GM23248 (cell line): ENCODE data around the gene SMURF2. TPM values are rescaled to one million over a fixed set of nuclear protein-coding genes. Genes with fewer than 3 reads are reported as not detected.
A peak's percentile ranks its signal among the peaks of the same experiment; 100 is the strongest.
"Not testable (repeated sequence)": the region's sequence is repeated elsewhere in the genome, so short reads cannot be mapped to it uniquely, and the experiment has no call there.

Experiments
- DNase-seq: peaks from one replicate; pipeline ENCODE4 v3.0.0-alpha.2; 2015
- H2AFZ ChIP-seq: fragments of 200-600 bp; sonication (generic); 2 replicates; pipeline ENCODE4 v1.6.1; 2016; ENCODE audit warnings: antibody characterized with exemption
- H3F3A ChIP-seq: fragments of 200-600 bp; sonication (generic); 2 replicates; pipeline ENCODE4 v1.6.1; 2016; ENCODE audit warnings: mild to moderate bottlenecking, antibody characterized with exemption, mixed run types; ENCODE audit not compliant: insufficient read depth
- H3K27ac ChIP-seq: fragments of 200-600 bp; sonication (generic); 2 replicates; pipeline ENCODE4 v1.5.1; 2016; ENCODE audit warnings: mild to moderate bottlenecking
- H3K27me3 ChIP-seq: fragments of 200-600 bp; sonication (generic); replicated peaks from 2 replicates; pipeline ENCODE4 v1.6.1; 2016; ENCODE audit warnings: mild to moderate bottlenecking; ENCODE audit not compliant: insufficient read depth
- H3K36me3 ChIP-seq: fragments of 200-600 bp; sonication (generic); 2 replicates; pipeline ENCODE4 v1.6.1; 2016; ENCODE audit warnings: low read depth, mild to moderate bottlenecking
- H3K4me1 ChIP-seq: fragments of 200-600 bp; sonication (generic); 2 replicates; pipeline ENCODE4 v1.6.1; 2016; ENCODE audit warnings: mild to moderate bottlenecking; ENCODE audit not compliant: insufficient read depth
- H3K4me2 ChIP-seq: fragments of 200-600 bp; sonication (generic); one replicate; pipeline ENCODE4 v1.6.1; 2016; ENCODE audit warnings: mild to moderate bottlenecking; ENCODE audit not compliant: unreplicated experiment
- H3K4me3 ChIP-seq: fragments of 200-600 bp; sonication (generic); 2 replicates; pipeline ENCODE4 v1.5.1; 2016; ENCODE audit warnings: mild to moderate bottlenecking
- H3K79me2 ChIP-seq: fragments of 200-600 bp; sonication (generic); 2 replicates; pipeline ENCODE4 v1.6.1; 2016; ENCODE audit warnings: mild to moderate bottlenecking; ENCODE audit not compliant: insufficient read depth
- H3K9ac ChIP-seq: fragments of 200-600 bp; sonication (generic); 2 replicates; pipeline ENCODE4 v1.6.1; 2016; ENCODE audit warnings: mild to moderate bottlenecking
- H3K9me2 ChIP-seq: fragments of 200-600 bp; sonication (generic); 2 replicates; pipeline ENCODE4 v1.6.1; 2016; ENCODE audit warnings: mixed run types, mild to moderate bottlenecking, moderate library complexity; ENCODE audit not compliant: insufficient read depth
- H3K9me3 ChIP-seq: fragments of 200-600 bp; sonication (generic); one replicate; pipeline ENCODE4 v1.6.1; 2017; ENCODE audit warnings: low read depth
- H4K20me1 ChIP-seq: fragments of 200-600 bp; sonication (generic); 2 replicates; pipeline ENCODE4 v1.6.0; 2016; ENCODE audit not compliant: insufficient read depth
- EZH2 ChIP-seq: fragments of 200-600 bp; sonication (generic); IDR thresholded peaks from 2 replicates; pipeline ENCODE4 v1.6.1; 2018; ENCODE audit warnings: antibody characterized with exemption, mild to moderate bottlenecking; ENCODE audit not compliant: insufficient read depth, poor library complexity, severe bottlenecking
- EZH2phosphoT487 ChIP-seq: fragments of 200-600 bp; sonication (generic); IDR thresholded peaks from 2 replicates; pipeline ENCODE4 v1.6.1; 2018; ENCODE audit warnings: antibody characterized with exemption, moderate library complexity, mild to moderate bottlenecking, low read depth; ENCODE audit not compliant: insufficient read depth
- WGBS, 2 experiments: methylation state at CpG; one replicate each; pipeline ENCODE4 v1.1.6; 2015 to 2017; ENCODE audit warnings: low lambda C conversion rate in 2 of 2, low coverage in 1 of 2; ENCODE audit errors: missing lambda C conversion rate in 2 of 2; 5-methylcytosine and 5-hydroxymethylcytosine counted together
- in situ Hi-C: fragments of 300-500 bp; cut with MboI; formaldehyde crosslinking; loops from 2 replicates; pipeline ENCODE4 v1.15.0; 2020
- polyA plus RNA-seq: library from polyadenylated mRNA; unstranded; fragments of >200 nt; fragmentation: Nextera tagmentation; extraction: Ambion mirVana; gene quantifications from 2 replicates; pipeline ENCODE4 v1.2.1, GENCODE V29; 2016
- total RNA-seq: library from RNA; depleted of rRNA; stranded (reverse); fragments of >200 nt; shearing (Covaris generic); gene quantifications from 2 replicates; pipeline ENCODE4 v1.2.3, GENCODE V29; 2014

SMURF2 gene
- total and polyA plus RNA-seq, 2 experiments from 2014 or later: 50.8 to 159 TPM

GRCh38 chr17:64661726-64661975 lies 456 bp downstream of the SMURF2 start:
- Histone ChIP-seq H3K27me3 (no peaks in the 10 kb centered on the region), H3K27ac (peak overlapping the region; percentile 81), H4K20me1 (no peaks in the 10 kb centered on the region), H3K4me2 (peak overlapping the region; percentile 95), H3K36me3 (0 out of 2 replicates have a peak, but pooled peaks cover 5% of the 10 kb centered on the region), H3K4me3 (peak overlapping the region; percentile 93), H3K9ac (peak overlapping the region; percentile 89), H3K4me1 (peaks cover 35% of the 10 kb centered on the region), H3K79me2 (peaks cover 61% of the 10 kb centered on the region), H2AFZ (no peak overlapping the region), H3F3A (peaks cover 70% of the 10 kb centered on the region), H3K9me3 (no peaks in the 10 kb centered on the region), H3K9me2 (no peaks in the 10 kb centered on the region)
- in situ Hi-C loops: no loop called here
- no peak for DNase-seq
- 2% methylated on average over 28 of the region's 32 CpGs; no CpG with 5 or more reads in 1 of the 2 experiments for WGBS, 2 experiments
- TF ChIP-seq EZH2: no peak
- TF ChIP-seq EZH2phosphoT487: no peak

- H3K9me2 ChIP-seq, H2AFZ ChIP-seq, H3K9me3 ChIP-seq, in situ Hi-C loops, H4K20me1 ChIP-seq, H3K27me3 ChIP-seq, H3K36me3 ChIP-seq: not testable (repeated sequence)
- peak overlapping the region; percentile 81 for H3K27ac ChIP-seq
- H3K9ac ChIP-seq: peak overlapping the region; percentile 89
- H3K79me2 ChIP-seq: peaks cover 66% of the 10 kb centered on the region
- H3K4me2 ChIP-seq: peak overlapping the region; percentile 95
- peak; percentile 57 for DNase-seq
- H3K4me1 ChIP-seq: peaks cover 40% of the 10 kb centered on the region
- H3F3A ChIP-seq: peaks cover 75% of the 10 kb centered on the region
- WGBS, 2 experiments: 0 to 1% methylated on average over 31 to 37 of the region's 37 CpGs
- peak overlapping the region; percentile 93 for H3K4me3 ChIP-seq
Measured at GRCh38 chr17:64660978-64661725, 955 bp downstream of the SMURF2 start.

GRCh38 chr17:64660195-64660977 lies 1.7 kb downstream of the SMURF2 start:
- peak overlapping the region; percentile 93 for H3K4me3 ChIP-seq
- H3K4me2 ChIP-seq: peak overlapping the region; percentile 95
- H4K20me1 ChIP-seq, H2AFZ ChIP-seq, H3K9me3 ChIP-seq, H3K27me3 ChIP-seq, H3K9me2 ChIP-seq, in situ Hi-C loops: not testable (repeated sequence)
- peak; percentile 75 for DNase-seq
- 0% methylated on average over 11 of the region's 11 CpGs for WGBS, 2 experiments
- H3K79me2 ChIP-seq: peaks cover 74% of the 10 kb centered on the region
- H3K9ac ChIP-seq: peak overlapping the region; percentile 89
- peaks cover 13% of the 10 kb centered on the region; the same call in 1 of the 2 replicates for H3K36me3 ChIP-seq
- H3K27ac ChIP-seq: peak overlapping the region; percentile 81
- peaks cover 82% of the 10 kb centered on the region for H3F3A ChIP-seq
- peaks cover 43% of the 10 kb centered on the region for H3K4me1 ChIP-seq

- peaks cover 88% of the 10 kb centered on the region for H3K79me2 ChIP-seq
- no peaks in the 10 kb centered on the region for H3K9me2 ChIP-seq
- H3K4me3 ChIP-seq: peak overlapping the region; percentile 93
- peaks cover 14% of the 10 kb centered on the region; the same call in 1 of the 2 replicates for H3K36me3 ChIP-seq
- no peaks in the 10 kb centered on the region for H3K27me3 ChIP-seq
- peak overlapping the region; percentile 95 for H3K4me2 ChIP-seq
- peaks cover 81% of the 10 kb centered on the region for H3F3A ChIP-seq
- no peak overlapping the region for H2AFZ ChIP-seq
- H3K9me3 ChIP-seq: no peaks in the 10 kb centered on the region
- no peaks in the 10 kb centered on the region for H4K20me1 ChIP-seq
- TF ChIP-seq EZH2phosphoT487: no peak
- no peak for TF ChIP-seq EZH2
- peaks cover 38% of the 10 kb centered on the region for H3K4me1 ChIP-seq
- peak; percentile 69 for DNase-seq
- H3K27ac ChIP-seq: peak overlapping the region; percentile 81
- in situ Hi-C loops: no loop called here
- peak overlapping the region; percentile 89 for H3K9ac ChIP-seq
Measured at GRCh38 chr17:64658931-64659330, 3.2 kb downstream of the SMURF2 start.
